Measurements from ENCODE around the gene USP19. TPM values are rescaled to one million over a fixed set of nuclear protein-coding genes. Genes with fewer than 3 reads are reported as not detected.

Gene USP19
- polyA plus RNA-seq, 12 donors, result 30.0 to 63.7 (median 32.8) TPM; not detected in 1

DNA sequence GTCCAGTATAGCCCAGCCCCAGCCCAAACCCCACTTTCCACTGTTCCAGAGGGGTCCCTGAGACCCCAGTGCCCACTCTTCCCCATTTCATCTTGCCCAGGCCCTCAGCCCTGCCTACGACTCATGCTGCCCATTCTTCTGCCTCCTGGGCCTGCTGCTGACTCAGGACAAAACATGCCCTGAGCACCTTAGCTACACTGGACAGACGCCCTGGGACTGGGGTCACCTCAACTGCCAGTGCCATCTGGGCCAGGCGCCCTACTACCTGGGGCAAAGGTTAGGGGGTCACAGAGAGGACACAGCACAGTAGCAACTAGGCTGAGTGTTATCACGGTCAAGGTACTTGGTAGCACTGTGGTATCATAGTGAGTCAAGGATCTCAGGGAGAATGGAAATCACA lies 14.9 kb upstream of the USP19 start:
- no peak for DNase-seq

DNA sequence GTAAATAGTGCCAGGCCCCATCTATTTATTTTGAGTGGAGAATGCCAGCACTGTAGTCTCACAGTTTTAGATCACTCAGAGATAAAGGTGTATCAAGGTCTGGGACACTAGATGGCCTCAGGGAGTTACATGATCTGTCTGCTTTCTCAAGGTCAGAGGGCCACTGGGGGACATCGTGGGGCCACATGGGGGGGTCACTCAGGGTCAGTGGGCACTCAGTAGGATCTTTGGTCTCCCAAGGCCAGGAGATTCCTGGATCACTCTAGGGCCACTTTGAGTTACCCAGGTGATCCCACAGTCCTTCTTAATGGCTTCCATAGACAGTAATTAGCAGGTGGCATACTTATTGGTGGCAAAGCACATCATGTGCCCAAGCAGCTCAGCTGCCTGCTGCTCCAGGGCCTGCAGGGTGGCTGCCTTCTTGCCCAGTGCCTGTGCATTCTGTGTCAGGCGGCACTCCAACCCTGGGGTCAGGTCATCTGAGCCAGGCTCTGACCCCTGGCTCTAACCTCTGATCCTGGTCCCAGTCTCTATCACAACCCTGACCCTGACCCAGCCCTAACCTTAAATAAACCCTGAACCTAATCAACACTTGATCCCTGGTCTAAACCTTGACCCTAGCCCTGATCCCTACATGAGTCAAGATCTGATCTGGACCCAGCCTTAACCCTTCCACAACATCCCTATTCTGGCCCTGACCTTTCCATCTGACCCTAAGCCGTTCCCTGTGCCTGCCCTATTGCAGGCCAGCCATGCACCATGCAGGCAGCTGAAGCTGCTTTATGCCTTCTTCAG lies 14.0 kb upstream of the USP19 start:
- DNase-seq, result no peak

DNA sequence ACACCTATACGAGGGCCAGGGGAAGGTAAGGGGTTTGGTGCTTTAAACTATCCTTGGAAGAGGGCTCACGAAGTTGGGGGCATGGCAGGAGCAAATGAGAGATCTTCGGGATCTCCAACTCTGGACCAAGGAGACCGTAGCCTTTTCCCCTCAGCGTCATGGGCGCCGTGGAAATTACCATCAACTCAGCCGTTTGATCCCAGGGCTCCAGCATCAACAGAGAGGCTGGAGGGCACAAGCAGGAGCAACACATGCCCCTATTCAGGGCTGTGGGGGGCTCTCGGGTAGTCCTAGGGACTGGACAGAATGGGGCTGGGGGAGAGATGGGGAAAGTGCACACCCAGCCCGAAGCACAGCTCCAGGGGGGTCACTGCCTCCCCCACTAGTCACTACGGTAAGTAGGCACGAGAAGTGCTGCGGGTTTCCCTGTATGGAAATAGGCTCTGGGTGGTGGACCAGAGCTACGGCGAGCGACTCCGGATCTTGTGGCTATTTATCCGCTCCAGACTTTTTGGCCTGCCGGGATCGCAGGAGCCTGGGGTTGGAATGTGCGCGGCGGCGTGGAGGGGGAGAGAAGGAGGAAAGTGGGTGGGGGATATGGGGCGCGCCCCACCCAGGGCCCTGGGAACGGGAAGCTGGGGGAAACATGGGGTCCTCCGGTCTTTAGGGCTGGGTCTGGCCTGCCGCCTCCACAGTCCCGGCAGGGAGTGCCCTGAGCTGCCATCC lies 12.8 kb upstream of the USP19 start:
- peak; percentile 91 for DNase-seq

DNA sequence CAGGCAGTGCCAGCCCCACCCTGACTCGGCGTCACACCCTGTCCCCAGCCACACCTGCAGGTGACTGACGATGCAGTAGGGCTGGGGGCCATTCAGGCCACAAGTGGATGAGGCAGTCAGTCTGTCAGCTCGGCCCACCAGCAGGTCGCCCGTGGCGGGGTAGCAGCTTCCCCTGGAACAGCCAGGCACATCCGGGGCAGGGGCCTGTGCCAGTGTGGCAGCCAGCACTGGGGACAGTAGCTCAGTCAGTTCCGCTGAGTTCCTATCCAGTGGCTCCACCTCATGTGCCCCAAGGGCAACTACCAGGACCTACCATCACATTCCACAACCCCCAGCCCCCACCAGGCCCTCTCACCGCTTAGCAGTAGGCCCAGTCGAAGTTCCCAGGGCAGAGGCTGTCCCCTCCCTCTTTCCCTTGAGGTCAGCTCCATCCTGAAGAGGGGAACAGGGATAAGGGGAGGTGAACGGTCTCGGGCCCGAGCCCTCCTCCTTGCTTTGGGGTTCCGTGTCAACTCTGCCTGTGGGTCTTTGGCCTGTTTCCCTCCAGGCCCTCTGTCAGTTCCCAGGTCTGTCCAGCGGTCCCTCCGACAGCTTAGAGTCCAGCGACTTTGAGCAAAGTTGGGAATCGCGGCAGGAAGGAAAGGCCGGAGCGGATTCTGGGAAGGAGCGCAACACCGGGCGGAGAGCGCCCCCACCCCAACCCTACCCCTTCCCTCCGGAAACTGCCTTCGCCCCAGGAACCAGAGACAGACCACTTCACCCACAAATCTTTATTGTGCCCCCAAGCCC lies 12.0 kb upstream of the USP19 start, which contains the start of gene LAMB2:
Gene LAMB2 (minus strand): TSS at position 614 of the 789 bp plus-strand sequence. CDS start 183 bp downstream, at position 431.
- peak; percentile 87 for DNase-seq

DNA sequence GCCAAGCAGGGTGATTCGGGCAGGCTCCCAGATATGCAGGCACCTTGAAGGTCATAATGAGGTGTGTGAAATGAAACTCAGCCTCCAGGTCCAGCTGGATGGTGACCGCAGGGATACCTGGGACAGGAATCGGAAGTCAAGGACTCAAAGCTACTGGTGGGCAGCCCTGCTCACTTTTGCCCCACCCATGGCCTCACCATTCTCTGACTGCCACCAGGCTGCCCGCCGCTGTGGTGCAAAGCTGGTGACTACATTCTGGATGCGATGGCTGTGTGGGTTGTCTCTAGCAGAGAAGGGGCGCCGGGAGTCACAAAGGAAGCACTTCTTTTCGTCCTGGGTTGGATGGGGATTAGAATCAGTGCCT lies 11.4 kb upstream of the USP19 start:
- no peak for DNase-seq

DNA sequence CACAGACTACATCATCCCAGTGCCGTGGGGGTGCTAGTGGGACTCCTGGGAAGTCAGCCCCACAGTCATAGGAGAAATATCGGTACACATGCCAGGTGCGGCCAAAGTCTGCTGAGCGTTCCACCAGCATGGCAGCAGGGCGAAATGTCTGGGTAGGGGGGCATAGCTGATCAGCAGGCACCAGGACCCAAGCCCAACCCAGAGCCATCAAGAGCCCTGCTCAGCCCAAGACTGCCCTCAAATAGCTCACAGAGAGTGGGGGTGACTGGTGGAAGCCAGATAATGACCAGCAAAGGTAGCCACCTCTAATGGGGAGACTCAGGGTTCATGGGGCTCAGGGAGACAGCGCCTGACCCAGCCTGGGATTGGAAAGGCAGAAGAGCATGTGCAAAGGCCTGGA lies 11.0 kb upstream of the USP19 start:
- no peak for DNase-seq

DNA sequence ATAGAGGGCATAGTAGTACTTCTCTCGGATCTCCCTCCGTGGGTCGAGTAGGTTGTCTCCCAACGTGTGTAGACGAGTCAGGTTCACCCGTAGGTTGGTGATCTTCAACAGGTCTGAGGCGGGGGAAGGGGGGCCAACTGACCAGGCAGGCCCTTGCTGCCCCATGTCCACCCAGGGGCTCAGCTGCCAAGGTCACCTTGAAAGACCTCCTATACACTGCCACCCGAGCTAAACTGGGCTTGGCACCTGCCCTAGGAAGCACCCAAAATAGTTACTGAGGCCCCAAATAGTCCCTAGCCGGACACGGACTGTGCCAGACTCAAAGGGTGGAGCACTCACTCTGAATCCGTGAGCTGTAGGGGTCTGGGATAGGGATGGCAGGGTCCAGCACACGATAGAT lies 10.4 kb upstream of the USP19 start:
- DNase-seq, result no peak

DNA sequence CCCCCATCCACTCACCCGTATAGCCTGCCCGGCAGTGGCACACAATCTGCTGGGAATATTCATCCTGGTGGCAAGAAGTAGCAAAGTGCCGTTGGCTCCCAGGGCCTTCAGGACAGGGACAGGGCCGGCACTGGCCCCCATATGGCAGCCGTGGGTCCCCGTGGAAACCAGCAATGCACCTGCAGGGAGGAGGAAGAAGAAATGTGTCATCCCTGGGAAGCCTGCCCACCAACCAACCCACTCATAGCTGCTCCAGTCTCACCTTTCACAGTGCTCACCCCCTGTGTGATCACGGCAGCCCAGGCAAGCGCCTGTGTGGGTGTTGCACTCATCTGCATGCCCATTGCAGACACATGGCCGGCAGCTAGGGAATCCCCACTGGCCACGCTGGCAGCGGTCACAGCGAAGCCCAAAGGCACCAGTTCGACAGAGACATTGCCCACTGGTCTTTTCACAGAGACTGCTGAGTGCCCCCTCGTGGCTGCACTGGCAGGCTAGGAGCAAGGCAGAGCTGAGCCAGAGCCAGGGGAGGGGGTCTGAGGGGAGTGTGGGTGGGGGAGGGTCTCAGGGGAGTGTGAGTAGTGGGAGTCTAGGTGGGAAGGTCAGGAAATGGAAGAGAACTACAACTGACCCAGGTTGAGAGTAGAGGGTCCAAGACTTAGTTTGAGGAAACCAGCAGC lies 4.5 kb upstream of the USP19 start:
- DNase-seq, result no peak

DNA sequence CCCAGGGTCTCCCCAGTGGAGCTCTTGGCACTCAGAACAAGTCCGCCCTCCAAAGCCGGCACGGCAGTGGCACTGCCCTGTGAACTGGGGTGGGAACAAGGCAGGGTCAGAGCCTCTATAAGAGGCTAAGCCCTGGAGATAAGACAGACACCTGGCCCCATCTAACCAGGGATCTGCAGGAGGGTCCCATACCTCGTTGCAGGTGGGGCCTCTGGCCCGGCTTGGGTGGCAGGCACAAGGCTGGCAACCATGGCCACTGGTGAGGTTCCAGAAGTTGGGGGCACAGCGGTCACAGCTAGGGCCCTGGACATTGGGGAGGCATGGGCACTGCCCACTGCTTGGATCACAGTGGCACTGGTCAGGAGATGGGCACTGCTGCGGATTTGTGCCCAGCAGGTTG lies 3.6 kb upstream of the USP19 start:
- no peak for DNase-seq

DNA sequence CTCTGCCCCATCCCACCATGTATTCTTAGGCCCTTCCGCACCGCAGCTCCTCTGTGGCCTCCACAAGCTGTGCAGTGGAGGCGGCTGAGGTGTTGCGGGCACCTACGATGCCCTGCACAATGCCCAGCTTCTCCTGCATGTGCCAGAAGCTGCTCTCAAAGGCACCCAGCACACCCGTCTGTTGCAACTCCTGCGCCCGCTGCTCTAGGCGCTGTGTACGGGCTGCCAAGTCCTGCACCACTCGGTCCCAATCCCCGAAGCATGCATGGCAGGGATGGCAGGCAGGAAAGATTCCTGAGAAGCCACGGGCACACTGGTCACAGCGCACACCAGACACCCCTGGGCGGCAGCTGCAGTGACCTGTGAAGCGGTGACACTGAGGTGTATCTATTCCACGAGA lies 3.1 kb upstream of the USP19 start:
- DNase-seq, result no peak

DNA sequence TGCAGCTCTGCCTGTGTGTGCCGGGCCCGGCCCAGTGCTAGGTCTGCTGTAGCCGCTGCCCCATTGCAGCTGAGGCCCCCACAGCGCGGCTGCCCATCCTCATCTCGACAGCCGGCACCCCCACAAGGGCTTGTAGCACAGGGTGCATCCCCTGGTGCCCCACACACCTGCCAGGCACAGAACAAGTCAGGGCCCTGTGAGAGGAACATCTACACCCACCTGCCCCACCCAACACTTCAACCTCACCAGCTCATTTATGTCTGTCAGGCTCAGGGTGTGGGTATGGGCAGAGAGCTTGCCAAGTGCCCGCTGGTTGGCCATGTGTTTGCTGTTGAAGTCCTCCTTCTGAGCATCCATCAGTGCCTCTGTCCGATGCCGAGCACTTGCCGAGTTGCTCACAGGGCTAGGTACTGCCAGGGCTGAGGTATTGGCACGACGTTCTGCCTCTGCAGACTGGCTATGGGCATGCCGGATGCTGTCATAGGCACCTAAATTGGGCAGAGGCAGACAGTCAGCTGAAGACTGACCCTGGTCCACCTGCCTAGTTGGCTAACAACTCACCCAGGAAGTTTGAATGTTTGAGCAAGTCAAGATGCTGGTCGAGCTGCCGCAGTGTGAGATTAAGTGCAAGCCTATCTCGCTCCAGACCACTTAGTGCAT lies 2.4 kb upstream of the USP19 start:
- no peak for DNase-seq

DNA sequence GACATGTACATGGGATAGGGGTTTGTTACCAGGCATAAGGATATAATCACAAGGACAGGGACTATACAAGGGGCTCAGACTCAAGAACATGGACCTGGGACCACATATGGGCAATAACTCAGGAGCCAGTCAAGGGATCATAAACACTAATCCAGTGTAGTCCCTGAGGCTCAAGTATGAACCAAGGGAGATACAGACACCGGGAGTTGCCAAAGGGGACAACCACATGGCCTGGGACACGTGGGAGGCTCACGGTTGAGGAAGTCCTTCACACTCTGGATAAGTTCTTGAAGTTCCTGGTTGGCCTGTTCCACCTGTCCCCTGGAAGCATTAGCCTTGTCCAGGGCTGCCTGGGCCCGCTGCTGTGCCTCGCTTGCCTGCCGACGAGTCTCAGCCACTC lies 1.8 kb upstream of the USP19 start:
- no peak for DNase-seq

DNA sequence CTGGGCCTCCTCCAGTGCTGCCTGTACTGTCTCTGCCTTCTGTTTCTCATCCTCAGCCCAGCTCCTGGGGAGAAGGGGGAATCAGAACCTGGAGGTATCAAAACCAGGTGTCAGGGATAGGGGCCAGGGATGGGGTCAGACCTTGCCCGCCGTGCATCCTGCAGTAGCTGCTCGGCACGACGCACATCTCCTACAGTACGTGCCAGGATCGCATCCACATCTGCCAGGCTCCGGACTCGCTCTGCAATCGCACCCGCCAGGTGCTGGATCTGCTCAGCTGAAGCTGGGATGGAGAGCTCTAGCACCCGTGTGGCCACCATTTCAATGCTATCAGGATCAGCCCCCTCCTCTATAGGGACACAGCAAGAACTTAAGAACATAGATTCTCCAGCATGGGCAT lies 1.4 kb upstream of the USP19 start:
- no peak for DNase-seq

DNA sequence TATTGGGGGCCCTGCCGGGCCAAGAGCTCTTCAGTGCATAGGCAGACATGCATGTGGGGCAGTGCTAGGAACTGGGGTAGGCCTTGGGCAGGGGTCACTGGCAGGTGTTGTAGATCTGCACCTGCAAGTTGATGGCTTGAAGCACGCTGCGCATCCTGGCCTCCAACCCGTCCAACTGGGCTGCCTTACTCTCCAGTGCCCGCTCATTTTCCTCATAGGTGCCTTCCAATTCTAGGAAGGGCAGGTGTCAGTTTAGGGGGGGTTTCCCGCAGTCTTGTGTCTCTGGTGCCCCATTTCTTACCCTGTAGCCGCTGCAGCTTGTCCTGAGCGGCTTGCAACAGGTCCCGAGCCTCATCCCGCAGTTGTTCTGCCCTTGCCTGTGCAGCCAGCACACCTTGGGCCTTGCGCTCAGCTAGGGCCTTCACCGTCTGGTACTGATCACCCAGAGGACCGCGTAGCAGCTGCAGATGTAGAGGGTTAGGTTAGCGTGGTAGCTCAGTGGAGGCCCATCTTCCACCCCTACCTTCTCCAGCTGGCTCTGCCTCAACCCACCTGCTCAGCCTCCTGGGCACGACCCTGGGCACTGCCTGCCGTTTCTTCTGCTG lies 611 bp upstream of the USP19 start:
- DNase-seq, result no peak

DNA sequence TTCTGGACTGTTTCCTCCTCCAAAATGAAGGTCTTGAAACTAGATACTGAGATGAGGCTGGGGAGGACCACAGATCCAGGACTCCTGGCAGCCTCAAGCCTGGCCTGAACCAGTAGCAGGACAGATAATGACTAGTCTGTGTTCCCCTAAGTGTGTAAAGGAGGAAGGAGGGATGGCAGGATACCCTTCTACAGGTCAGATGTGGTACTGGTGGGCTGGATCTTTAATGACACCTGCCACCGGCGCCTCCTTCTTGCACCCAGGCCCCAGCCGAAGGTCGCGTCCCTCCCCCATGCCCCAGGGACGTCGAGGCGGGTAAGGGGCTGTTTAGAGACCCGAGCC lies 556 bp downstream of the USP19 start:
- DNase-seq, result no peak

DNA sequence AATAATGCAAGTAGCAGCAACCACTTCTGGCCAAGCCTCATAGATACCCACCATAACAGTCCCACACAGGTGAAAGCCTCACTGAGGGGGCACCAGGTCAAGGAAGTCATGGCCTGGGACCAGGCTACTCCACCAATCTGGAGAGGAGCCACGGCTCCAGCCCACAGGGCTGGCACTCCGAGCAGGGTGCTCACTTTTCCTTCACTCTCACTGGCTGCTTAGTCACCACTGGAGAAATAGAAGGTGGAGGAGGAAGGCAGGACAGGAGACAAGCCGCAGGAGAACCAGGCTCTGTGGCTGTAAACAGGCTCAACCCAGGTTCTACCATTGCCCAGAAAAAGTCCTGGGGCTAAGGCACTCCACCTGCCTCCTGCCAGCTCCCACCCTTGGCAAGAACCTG lies 1.2 kb downstream of the USP19 start:
- no peak for DNase-seq

DNA sequence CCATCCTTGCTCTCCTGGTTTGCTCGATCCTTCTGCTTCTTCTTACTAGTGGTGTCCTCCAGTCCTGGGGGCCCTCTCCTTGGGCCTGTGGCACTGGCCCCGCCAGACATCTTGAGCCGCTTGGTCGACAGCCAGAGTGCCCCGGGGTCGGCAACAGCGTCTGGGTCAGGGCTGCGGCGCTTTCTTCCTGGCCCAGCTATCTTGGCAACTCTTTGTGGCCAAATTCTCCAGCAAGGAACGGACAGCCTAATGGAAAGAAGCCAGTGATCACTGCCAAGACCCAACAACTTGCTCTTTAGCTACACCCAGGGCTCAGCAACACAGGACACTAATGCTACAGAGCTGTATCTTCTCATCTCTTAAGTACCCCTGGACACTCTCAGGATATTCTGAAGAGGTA lies 1.6 kb downstream of the USP19 start:
- DNase-seq, result no peak

DNA sequence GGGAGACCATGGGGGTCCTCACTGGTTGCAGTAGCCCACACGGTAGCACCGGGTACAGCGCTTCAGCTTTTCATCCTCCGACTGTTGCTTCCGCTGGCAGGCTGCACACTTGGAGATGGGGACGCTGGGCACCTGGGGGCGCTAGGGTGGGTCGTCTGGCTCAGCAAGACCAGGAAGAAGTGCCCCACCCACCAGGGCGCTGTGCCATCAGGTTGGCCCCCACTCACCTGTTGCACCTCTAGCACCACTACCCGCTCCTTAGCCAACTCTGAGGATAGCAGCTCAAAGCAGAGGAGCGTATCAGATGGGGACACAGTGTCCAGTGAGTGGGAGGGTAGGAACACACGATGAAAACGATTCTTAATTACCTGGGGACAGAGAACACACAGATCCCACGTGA lies 8.4 kb downstream of the USP19 start:
- DNase-seq, result no peak

DNA sequence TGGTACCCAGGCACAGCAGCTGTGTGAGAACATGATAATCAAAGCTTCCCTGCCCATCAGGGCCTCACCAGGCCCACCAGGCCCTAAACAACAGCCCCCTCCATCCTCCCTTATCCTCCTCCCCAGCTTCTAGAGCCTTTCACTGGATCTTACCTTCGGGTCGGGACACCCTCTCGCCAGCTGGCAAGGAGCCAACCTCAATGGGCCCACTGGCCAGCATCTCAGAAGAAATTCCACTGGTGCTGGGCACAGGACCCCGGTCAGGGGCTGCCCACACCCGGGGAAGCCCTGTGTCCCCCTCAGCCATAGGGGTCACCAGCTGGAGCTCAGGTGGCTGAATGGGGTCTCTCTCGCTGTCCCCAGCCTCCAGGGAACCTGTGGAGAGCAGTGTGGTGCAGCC lies 9.3 kb downstream of the USP19 start:
- DNase-seq, result no peak

DNA sequence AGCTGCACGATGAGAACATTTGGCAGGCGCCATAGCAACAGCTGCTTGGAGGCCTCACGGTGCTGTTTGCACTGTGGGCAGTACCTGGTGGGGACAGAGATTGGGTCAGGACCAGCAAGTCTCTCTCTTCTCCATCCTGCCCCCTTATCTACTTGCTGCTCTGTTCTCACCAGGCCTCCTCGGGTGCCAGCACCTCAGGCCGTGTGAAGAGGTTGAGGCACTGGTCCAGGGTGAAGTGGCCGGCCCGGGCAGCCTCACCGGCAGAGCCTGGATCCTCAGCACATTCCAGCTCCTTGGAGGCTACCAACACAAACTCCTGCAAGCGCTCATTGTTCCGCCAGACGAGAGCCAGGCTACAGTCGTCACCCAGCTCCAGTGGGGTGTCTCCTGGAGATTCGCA lies 9.8 kb downstream of the USP19 start:
- DNase-seq, result no peak

DNA sequence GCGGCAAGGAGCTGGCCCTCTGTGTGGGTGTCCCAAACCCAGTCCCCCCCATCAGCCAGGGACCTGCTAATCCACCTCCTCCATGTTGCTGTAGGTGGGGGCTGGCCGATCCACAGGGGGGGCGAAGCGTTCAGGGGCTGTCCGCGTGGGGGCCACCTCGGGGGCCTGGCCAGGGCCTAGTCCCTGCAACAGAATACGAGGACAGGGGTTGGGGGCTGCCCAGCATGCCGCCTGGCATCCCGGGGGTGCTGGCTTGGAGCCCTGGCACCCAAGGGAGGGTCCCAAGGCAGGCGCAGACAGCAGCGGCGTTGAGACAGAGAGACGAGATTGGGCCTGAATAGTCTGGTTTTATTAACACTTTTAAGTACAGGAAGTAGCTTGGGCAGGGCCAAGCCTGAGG lies 12.3 kb downstream of the USP19 start:
- DNase-seq, result no peak
